ENCODE results near the gene ADCYAP1. TPM values are rescaled to one million over a fixed set of nuclear protein-coding genes. Genes with fewer than 3 reads are reported as not detected.

The ADCYAP1 gene
- polyA plus RNA-seq, 1 of the 3 experiments (the other 2 are of a cell fraction), result not detected

DNA sequence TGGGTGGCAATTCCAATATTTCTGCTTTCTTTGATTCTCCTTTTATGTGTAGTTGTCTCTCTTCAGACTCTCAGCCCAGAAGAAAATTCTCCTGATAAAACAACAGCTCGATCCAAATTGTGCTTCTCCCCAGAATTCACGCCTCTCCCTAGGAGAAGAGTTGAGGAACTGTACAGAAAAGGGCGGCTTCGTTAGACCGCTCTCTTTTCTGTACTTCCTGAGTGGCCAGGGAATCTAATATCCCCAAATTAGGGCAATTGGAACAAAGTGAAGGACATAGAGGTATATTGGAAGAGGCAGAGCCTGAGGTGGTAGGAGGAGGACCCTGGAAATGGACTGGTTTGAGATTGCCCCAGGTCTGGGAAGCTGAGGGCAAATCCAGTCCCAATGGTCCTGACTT is 5.6 kb downstream of the ADCYAP1 start:
- POLR2A ChIA-PET, result no interaction called here
- no peak for DNase-seq

GRCh38 chr18:911025-911424 is 6.4 kb downstream of the ADCYAP1 start:
- Histone ChIP-seq H3K27ac (ENCODE audit: low read depth in 2 of 2, low read length in 1 of 2) (no peak overlapping the region), H3K27me3 (ENCODE audit: insufficient read depth) (peaks cover 52% of the 10 kb centered on the region)

More for the DNA sequence above, 5.6 kb downstream of the ADCYAP1 start:
- H3K4me2 ChIP-seq, result no peak overlapping the region
- H3K4me1 ChIP-seq (ENCODE audit: control insufficient read depth in 1 of 2, insufficient read depth in 2 of 2, low read depth in 1 of 2, low read length in 1 of 2), result no peaks in the 10 kb centered on the region
- TF ChIP-seq RXRA (IDR thresholded peaks at IDR 0.05; ENCODE audit: borderline replicate concordance, low read depth) (no peak), TAF1 (IDR thresholded peaks at IDR 0.05; ENCODE audit: borderline replicate concordance, low read depth, low read length) (no peak), POLR2AphosphoS5 (IDR thresholded peaks at IDR 0.05; ENCODE audit: low read depth, low read length) (no peak), FOXJ3 (CRISPR knock-in tag; IDR thresholded peaks at IDR 0.05) (no peak), MXI1 (IDR thresholded peaks at IDR 0.05; ENCODE audit: low read depth, low read length) (no peak), MAX (IDR thresholded peaks at IDR 0.05; ENCODE audit: low read depth) (no peak)
- TF ChIP-seq, protein P1, sequence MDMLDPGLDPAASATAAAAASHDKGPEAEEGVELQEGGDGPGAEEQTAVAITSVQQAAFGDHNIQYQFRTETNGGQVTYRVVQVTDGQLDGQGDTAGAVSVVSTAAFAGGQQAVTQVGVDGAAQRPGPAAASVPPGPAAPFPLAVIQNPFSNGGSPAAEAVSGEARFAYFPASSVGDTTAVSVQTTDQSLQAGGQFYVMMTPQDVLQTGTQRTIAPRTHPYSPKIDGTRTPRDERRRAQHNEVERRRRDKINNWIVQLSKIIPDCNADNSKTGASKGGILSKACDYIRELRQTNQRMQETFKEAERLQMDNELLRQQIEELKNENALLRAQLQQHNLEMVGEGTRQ (IDR thresholded peaks at IDR 0.05; ENCODE audit: borderline replicate concordance, low read depth, low read length), result no peak
- no peaks in the 10 kb centered on the region for H3K36me3 ChIP-seq (replicated peaks in 1 of 2; ENCODE audit: control insufficient read depth in 1 of 2, insufficient read depth in 2 of 2, low read length in 1 of 2)
- H3K27ac ChIP-seq (ENCODE audit: low read depth in 2 of 2, low read length in 1 of 2), result no peak overlapping the region
- no peak overlapping the region for H2AFZ ChIP-seq (ENCODE audit: low read depth)
- no peaks in the 10 kb centered on the region for H3K79me2 ChIP-seq (ENCODE audit: insufficient read depth)
- H3K4me3 ChIP-seq (ENCODE audit: low read depth in 2 of 2, low read length in 1 of 2), result no peak overlapping the region
- H3K9ac ChIP-seq, result no peak overlapping the region
- no peaks in the 10 kb centered on the region for H3K9me3 ChIP-seq
- CTCF ChIA-PET, result interaction anchor here (1.4 kb wide), 1 partner anchor 45 kb away, joined by 3 read pairs; no protein-coding TSS in a partner anchor
- H3F3A ChIP-seq (replicated peaks; ENCODE audit: insufficient read depth), result no peaks in the 10 kb centered on the region
- 45% methylated on average over 5 of the region's 5 CpGs for WGBS (ENCODE audit: low lambda C conversion rate)
- H3K27me3 ChIP-seq (ENCODE audit: insufficient read depth), result peaks cover 60% of the 10 kb centered on the region
- H3K9me2 ChIP-seq, result no peaks in the 10 kb centered on the region
- no peaks in the 10 kb centered on the region for H4K20me1 ChIP-seq (ENCODE audit: insufficient read depth)

More at GRCh38 chr18:911025-911424, 6.4 kb downstream of the ADCYAP1 start:
- H2AFZ ChIP-seq (ENCODE audit: low read depth), result no peak overlapping the region
- no peak overlapping the region for H3K9ac ChIP-seq
- no peak for DNase-seq
- H3K9me3 ChIP-seq, result no peaks in the 10 kb centered on the region
- 0% methylated on average over 2 of the region's 2 CpGs for WGBS (ENCODE audit: low lambda C conversion rate)
- H3K4me3 ChIP-seq (ENCODE audit: low read depth in 2 of 2, low read length in 1 of 2), result no peak overlapping the region
- no peaks in the 10 kb centered on the region for H4K20me1 ChIP-seq (ENCODE audit: insufficient read depth)
- H3K79me2 ChIP-seq (ENCODE audit: insufficient read depth), result no peaks in the 10 kb centered on the region
- no peak overlapping the region for H3K4me2 ChIP-seq
- no peaks in the 10 kb centered on the region for H3F3A ChIP-seq (replicated peaks; ENCODE audit: insufficient read depth)
- ChIA-PET CTCF (interaction anchor here (1.4 kb wide), 1 partner anchor 46 kb away, joined by 3 read pairs; no protein-coding TSS in a partner anchor), POLR2A (no interaction called here)
- H3K9me2 ChIP-seq, result no peaks in the 10 kb centered on the region
- TF ChIP-seq, protein P2, sequence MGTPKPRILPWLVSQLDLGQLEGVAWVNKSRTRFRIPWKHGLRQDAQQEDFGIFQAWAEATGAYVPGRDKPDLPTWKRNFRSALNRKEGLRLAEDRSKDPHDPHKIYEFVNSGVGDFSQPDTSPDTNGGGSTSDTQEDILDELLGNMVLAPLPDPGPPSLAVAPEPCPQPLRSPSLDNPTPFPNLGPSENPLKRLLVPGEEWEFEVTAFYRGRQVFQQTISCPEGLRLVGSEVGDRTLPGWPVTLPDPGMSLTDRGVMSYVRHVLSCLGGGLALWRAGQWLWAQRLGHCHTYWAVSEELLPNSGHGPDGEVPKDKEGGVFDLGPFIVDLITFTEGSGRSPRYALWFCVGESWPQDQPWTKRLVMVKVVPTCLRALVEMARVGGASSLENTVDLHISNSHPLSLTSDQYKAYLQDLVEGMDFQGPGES (IDR thresholded peaks at IDR 0.05; ENCODE audit: low read depth, low read length), result no peak
- TF ChIP-seq USF1 (IDR thresholded peaks at IDR 0.05; ENCODE audit: borderline replicate concordance, low read depth) (no peak), FOXJ3 (CRISPR knock-in tag; IDR thresholded peaks at IDR 0.05) (no peak), CHD2 (IDR thresholded peaks at IDR 0.05; ENCODE audit: low read length, partially characterized antibody) (no peak), TAF1 (IDR thresholded peaks at IDR 0.05; ENCODE audit: borderline replicate concordance, low read depth, low read length) (no peak), TEAD4 (IDR thresholded peaks at IDR 0.05; ENCODE audit: borderline replicate concordance, insufficient read depth) (no peak), NRF1 (IDR thresholded peaks at IDR 0.05; ENCODE audit: low read depth, low read length) (no peak), FOSL2 (IDR thresholded peaks at IDR 0.05; ENCODE audit: borderline replicate concordance, low read depth) (no peak), RAD21 (IDR thresholded peaks at IDR 0.05; ENCODE audit: low read length) (no peak), RFX5 (IDR thresholded peaks at IDR 0.05; ENCODE audit: low read length) (no peak), SIN3A (IDR thresholded peaks at IDR 0.05; ENCODE audit: borderline replicate concordance, low read depth, low read length) (no peak), TCF12 (IDR thresholded peaks at IDR 0.05) (no peak)
- TF ChIP-seq, protein P1 (IDR thresholded peaks at IDR 0.05; ENCODE audit: borderline replicate concordance, low read depth, low read length), result no peak
- H3K36me3 ChIP-seq (replicated peaks in 1 of 2; ENCODE audit: control insufficient read depth in 1 of 2, insufficient read depth in 2 of 2, low read length in 1 of 2), result no peaks in the 10 kb centered on the region
- H3K4me1 ChIP-seq (ENCODE audit: control insufficient read depth in 1 of 2, insufficient read depth in 2 of 2, low read depth in 1 of 2, low read length in 1 of 2), result no peaks in the 10 kb centered on the region

Measured in SK-N-SH (cell line).